Measurements from ENCODE around the gene IL25. TPM values are rescaled to one million over a fixed set of nuclear protein-coding genes. Genes with fewer than 3 reads are reported as not detected.
A peak's percentile ranks its signal among the peaks of the same experiment; 100 is the strongest.

The IL25 gene
- total and polyA plus RNA-seq, 2 of the 13 experiments (the other 11 are each of a cell fraction or from before 2014, with no cell fraction given): not detected

DNA sequence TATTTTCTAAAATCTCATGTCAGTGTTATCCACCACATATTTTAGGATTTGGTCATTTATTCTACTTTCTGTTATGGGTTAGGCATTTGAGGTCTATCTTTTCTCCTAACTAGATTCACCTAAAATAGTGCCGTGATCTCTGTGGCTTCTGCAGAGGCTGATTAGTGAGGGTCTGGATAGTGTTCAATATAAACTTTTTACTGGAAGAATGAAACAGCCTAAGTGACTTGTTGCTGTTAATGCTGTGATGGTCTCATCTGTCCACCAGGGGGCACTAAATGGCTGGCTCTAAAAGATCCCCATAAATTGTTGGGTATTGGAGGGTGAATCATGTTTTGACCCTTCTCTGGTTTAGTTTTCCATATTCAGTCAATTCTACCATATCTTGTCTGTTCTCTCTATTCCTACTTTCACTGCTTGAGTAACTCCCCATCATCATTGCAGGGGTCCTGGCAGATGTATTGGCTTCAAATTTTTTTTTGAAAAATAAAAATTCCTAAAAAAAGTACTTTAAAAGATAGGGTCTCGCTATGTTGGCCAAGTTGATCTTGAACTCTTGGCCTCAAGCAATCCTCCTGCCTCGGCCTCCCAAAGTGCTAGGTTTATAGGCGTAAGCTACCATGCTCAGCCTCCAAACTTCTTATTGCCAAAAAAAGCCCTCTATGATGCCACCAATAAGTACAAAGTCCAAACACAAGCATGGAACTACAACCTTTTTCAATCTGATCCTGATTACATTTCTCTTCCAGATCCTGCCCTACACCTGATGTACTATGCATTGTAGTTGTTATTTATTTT is 44.5 kb upstream of the IL25 start (continued):
- TF ChIP-seq ZNF281 (CRISPR knock-in tag; IDR thresholded peaks at IDR 0.05; ENCODE audit: borderline replicate concordance) (no peak), MTA3 (CRISPR knock-in tag; IDR thresholded peaks at IDR 0.05) (no peak), ZNF430 (CRISPR knock-in tag; IDR thresholded peaks at IDR 0.05) (no peak), KLF16 (CRISPR knock-in tag; IDR thresholded peaks at IDR 0.05) (peak in 1 of 2 experiments; percentile 81; a peak in 1 of 4 replicates), RORA (CRISPR knock-in tag; IDR thresholded peaks at IDR 0.05) (no peak), CBX1 (IDR thresholded peaks at IDR 0.05; ENCODE audit: low read depth) (no peak), CC2D1A (CRISPR knock-in tag; IDR thresholded peaks at IDR 0.05) (0 out of 2 replicates have a peak, but pooled peaks have one; percentile 87), IRF2 (CRISPR knock-in tag; IDR thresholded peaks at IDR 0.05) (0 out of 2 replicates have a peak, but pooled peaks have one; percentile 45), ZNF101 (CRISPR knock-in tag; IDR thresholded peaks at IDR 0.05; ENCODE audit: borderline replicate concordance, low read depth) (no peak), TEF (CRISPR knock-in tag; IDR thresholded peaks at IDR 0.05) (no peak), GFI1 (CRISPR knock-in tag; IDR thresholded peaks at IDR 0.05; ENCODE audit: borderline replicate concordance) (no peak), JUND (CRISPR knock-in tag; IDR thresholded peaks at IDR 0.05) (no peak), NCOR1 (IDR thresholded peaks at IDR 0.05; ENCODE audit: borderline replicate concordance, low read length) (peak; percentile 58; the same call in 1 of the 2 replicates), SCMH1 (CRISPR knock-in tag; IDR thresholded peaks at IDR 0.05; ENCODE audit: borderline replicate concordance) (no peak), ZNF367 (CRISPR knock-in tag; IDR thresholded peaks at IDR 0.05; ENCODE audit: borderline replicate concordance) (no peak), SAFB2 (CRISPR knock-in tag; IDR thresholded peaks at IDR 0.05; ENCODE audit: borderline replicate concordance, low read depth) (no peak), REPIN1 (CRISPR knock-in tag; IDR thresholded peaks at IDR 0.05; ENCODE audit: borderline replicate concordance, low read depth) (no peak), ZNF652 (CRISPR knock-in tag; IDR thresholded peaks at IDR 0.05; ENCODE audit: borderline replicate concordance, low read depth) (no peak), ZNF839 (CRISPR knock-in tag; IDR thresholded peaks at IDR 0.05; ENCODE audit: borderline replicate concordance) (no peak), RBM22 (optimal IDR thresholded peaks at IDR 0.05; ENCODE audit: low read length) (no peak), EED (CRISPR knock-in tag; IDR thresholded peaks at IDR 0.05) (no peak), SAP130 (CRISPR knock-in tag; IDR thresholded peaks at IDR 0.05; ENCODE audit: low read depth) (no peak)
- TF ChIP-seq, protein P1, sequence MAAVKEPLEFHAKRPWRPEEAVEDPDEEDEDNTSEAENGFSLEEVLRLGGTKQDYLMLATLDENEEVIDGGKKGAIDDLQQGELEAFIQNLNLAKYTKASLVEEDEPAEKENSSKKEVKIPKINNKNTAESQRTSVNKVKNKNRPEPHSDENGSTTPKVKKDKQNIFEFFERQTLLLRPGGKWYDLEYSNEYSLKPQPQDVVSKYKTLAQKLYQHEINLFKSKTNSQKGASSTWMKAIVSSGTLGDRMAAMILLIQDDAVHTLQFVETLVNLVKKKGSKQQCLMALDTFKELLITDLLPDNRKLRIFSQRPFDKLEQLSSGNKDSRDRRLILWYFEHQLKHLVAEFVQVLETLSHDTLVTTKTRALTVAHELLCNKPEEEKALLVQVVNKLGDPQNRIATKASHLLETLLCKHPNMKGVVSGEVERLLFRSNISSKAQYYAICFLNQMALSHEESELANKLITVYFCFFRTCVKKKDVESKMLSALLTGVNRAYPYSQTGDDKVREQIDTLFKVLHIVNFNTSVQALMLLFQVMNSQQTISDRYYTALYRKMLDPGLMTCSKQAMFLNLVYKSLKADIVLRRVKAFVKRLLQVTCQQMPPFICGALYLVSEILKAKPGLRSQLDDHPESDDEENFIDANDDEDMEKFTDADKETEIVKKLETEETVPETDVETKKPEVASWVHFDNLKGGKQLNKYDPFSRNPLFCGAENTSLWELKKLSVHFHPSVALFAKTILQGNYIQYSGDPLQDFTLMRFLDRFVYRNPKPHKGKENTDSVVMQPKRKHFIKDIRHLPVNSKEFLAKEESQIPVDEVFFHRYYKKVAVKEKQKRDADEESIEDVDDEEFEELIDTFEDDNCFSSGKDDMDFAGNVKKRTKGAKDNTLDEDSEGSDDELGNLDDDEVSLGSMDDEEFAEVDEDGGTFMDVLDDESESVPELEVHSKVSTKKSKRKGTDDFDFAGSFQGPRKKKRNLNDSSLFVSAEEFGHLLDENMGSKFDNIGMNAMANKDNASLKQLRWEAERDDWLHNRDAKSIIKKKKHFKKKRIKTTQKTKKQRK (IDR thresholded peaks at IDR 0.05; ENCODE audit: low read length): no peak

Data from HepG2 (cell line).